ENCODE measurements around the gene NHEJ1.

DNA sequence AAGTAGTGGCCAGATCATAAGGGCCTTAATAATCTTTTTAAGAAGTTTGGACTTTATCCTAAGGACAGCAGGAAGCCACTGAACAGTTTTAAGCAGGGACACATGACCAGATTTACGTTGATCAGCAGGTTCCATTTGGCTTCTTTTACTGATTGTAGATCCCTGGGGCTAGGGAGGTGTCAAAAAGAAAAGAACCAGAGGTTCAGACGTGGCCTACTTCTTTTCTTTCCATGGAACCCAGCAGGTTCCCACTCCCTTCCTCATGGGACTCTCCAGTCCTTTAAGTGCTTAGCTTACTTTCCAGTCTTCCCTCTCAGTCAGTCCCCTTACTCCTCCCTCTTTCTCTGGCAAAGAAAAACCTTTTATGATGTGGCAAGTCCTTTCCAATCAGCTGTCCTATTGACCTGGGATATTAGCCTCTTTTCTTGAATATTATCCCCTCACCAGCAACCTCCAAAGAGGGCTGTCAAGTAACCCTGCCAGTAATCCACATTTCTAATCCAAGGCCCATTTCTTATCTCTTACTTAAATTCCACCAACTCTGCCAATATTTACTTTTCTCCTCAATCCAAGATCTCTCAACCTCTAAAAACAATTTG, 33.5 kb downstream of the NHEJ1 start:
- TF ChIP-seq GATA3 (IDR thresholded peaks at IDR 0.05; ENCODE audit: low read depth, low read length), result no peak
- no peak for TF ChIP-seq GATA2 (IDR thresholded peaks at IDR 0.05; ENCODE audit: low read depth, low read length)

All from SH-SY5Y (cell line).